ENCODE data around the gene ARMC3.

GRCh38 chr10:22913474-22914092 is 14.3 kb upstream of the ARMC3 start:
- TF ChIP-seq YY1 (IDR thresholded peaks at IDR 0.05; ENCODE audit: insufficient read depth, insufficient read length), result no peak
- no peak for TF ChIP-seq ZNF274 (IDR thresholded peaks at IDR 0.05; ENCODE audit: low read depth, low read length)

Data from NT2/D1 (cell line).